ENCODE results near the gene VSNL1.

- TF ChIP-seq POLR2A (IDR thresholded peaks at IDR 0.05) (no peak), CTCF (IDR thresholded peaks at IDR 0.05) (no peak)
These were observed 141.8 kb downstream of the VSNL1 start for GRCh38 chr2:17682098-17682857.

Data from body of pancreas (tissue), 4 donors.